HCT116 (cell line): Measurements from ENCODE around the gene PDE1A. TPM values are rescaled to one million over a fixed set of nuclear protein-coding genes. Genes with fewer than 3 reads are reported as not detected.

Experiments
- ATAC-seq: fragments of 200-7000 bp; cut with Tn5 transposase; 2 replicates; pipeline ENCODE4 v1.9.1; 2020; ENCODE audit warnings: mild to moderate bottlenecking, moderate library complexity
- BruUV-seq: library from RNA; stranded (reverse); fragments of 400-500 nt; replicated peaks from 2 replicates; lab custom pipeline; 2021; lab: Mats Ljungman, UMichigan
- CTCF ChIA-PET: fragments of 300-600 bp; sonication (Branson Sonifier 250); formaldehyde crosslinking; loops from one replicate; lab custom pipeline; 2021; ENCODE audit warnings: antibody characterized with exemption; lab: Charles Lee
- POLR2A ChIA-PET: fragments of 300-600, 350-600 bp; sonication (Branson Sonifier 250); formaldehyde crosslinking; loops from one replicate; lab custom pipeline; 2021; ENCODE audit warnings: antibody characterized with exemption; lab: Charles Lee
- RAD21 ChIA-PET, 2 experiments: fragments of 300-600 bp; sonication (Branson Sonifier 250); formaldehyde crosslinking; loops; one replicate each; lab custom pipeline; 2023; ENCODE audit warnings: low total read pairs in 2 of 2; ENCODE audit not compliant: uncharacterized antibody in 2 of 2, unreplicated experiment in 2 of 2, low non-redundant PET in 1 of 2; lab: Charles Lee
- DNase-seq: peaks from one replicate; pipeline ENCODE4 v3.0.0-alpha.2; 2010; ENCODE audit warnings: low read depth, low spot score
- H2AFZ ChIP-seq: fragments of 200-600 bp; shearing (Covaris generic), sonication (generic); 2 replicates; pipeline ENCODE4 v1.6.1; 2017; ENCODE audit warnings: low read depth, mixed run types, mixed read lengths, antibody characterized with exemption, low read length; ENCODE audit not compliant: poor library complexity, severe bottlenecking
- H3K27ac ChIP-seq: 2 replicates; pipeline ENCODE4 v1.5.1; 2012; ENCODE audit warnings: low read depth, low read length
- H3K27me3 ChIP-seq: fragments of 200-600 bp; sonication (generic); 2 replicates; pipeline ENCODE4 v1.6.1; 2016; ENCODE audit warnings: mixed run types, low read length, mixed read lengths; ENCODE audit not compliant: insufficient read depth
- H3K36me3 ChIP-seq, 2 experiments: fragments of 200-500 bp in 1 of 2; fragments of 200-600 bp in 1 of 2; sonication (Bioruptor generic) in 1 of 2; sonication (generic) in 1 of 2; 2 replicates each; pipeline versions ENCODE4 v1.5.1 to v1.6.1; 2014 to 2016; ENCODE audit warnings: low read length in 2 of 2, inconsistent platforms in 1 of 2, mixed read lengths in 1 of 2, mixed run types in 1 of 2; ENCODE audit not compliant: insufficient read depth in 2 of 2, control insufficient read depth in 1 of 2
- H3K4me1 ChIP-seq, 2 experiments: fragments of 200-600 bp in 1 of 2; sonication (generic) in 1 of 2; 2 replicates each; pipeline versions ENCODE4 v1.5.1 to v1.6.1; 2012 to 2017; ENCODE audit warnings: low read length in 2 of 2, inconsistent platforms in 1 of 2, mild to moderate bottlenecking in 1 of 2, mixed read lengths in 1 of 2, mixed run types in 1 of 2, moderate library complexity in 1 of 2; ENCODE audit not compliant: insufficient read depth in 2 of 2, control insufficient read depth in 1 of 2
- H3K4me2 ChIP-seq: fragments of 200-600 bp; sonication (generic); 2 replicates; pipeline ENCODE4 v1.6.1; 2017; ENCODE audit warnings: mixed run types, low read length, mixed read lengths
- H3K4me3 ChIP-seq, 2 experiments: fragments of 200-600 bp in 1 of 2; sonication (generic) in 1 of 2; replicated peaks in 1 of 2; 2 replicates each; pipeline ENCODE4 v1.5.1; 2011 to 2016; ENCODE audit warnings: low read length in 2 of 2, control low read depth in 1 of 2, low read depth in 1 of 2, mild to moderate bottlenecking in 1 of 2, mixed read lengths in 1 of 2, mixed run types in 1 of 2
- H3K79me2 ChIP-seq: fragments of 200-600 bp; sonication (generic); 2 replicates; pipeline ENCODE4 v1.6.1; 2017; ENCODE audit warnings: mild to moderate bottlenecking, mixed run types, low read length, moderate library complexity, mixed read lengths; ENCODE audit not compliant: insufficient read depth
- H3K9ac ChIP-seq: fragments of 200-600 bp; sonication (generic); 2 replicates; pipeline ENCODE4 v1.6.1; 2016; ENCODE audit warnings: low read length, mixed read lengths
- H3K9me2 ChIP-seq: fragments of 200-600 bp; sonication (generic), shearing (Covaris generic); 2 replicates; pipeline ENCODE4 v1.6.1; 2017; ENCODE audit warnings: mixed run types, mild to moderate bottlenecking, moderate library complexity; ENCODE audit not compliant: insufficient read depth
- H3K9me3 ChIP-seq, 2 experiments: fragments of 200-500 bp in 1 of 2; fragments of 200-600 bp in 1 of 2; sonication (Bioruptor generic) in 1 of 2; sonication (generic) in 1 of 2; 2 replicates each; pipeline ENCODE4 v1.6.1; 2014 to 2017; ENCODE audit warnings: low read length in 2 of 2, mixed read lengths in 2 of 2, inconsistent platforms in 1 of 2, low read depth in 1 of 2, mild to moderate bottlenecking in 1 of 2, mixed run types in 1 of 2, moderate library complexity in 1 of 2; ENCODE audit not compliant: control insufficient read depth in 1 of 2, insufficient read depth in 1 of 2
- H4K20me1 ChIP-seq: fragments of 200-600 bp; sonication (generic), shearing (Covaris generic); 2 replicates; pipeline ENCODE4 v1.6.1; 2017; ENCODE audit warnings: mixed run types, mild to moderate bottlenecking, moderate library complexity; ENCODE audit not compliant: insufficient read depth
- CBX3 ChIP-seq: IDR thresholded peaks from 2 replicates; pipeline ENCODE4 v1.6.1; 2012; ENCODE audit warnings: low read depth
- CEBPB ChIP-seq: IDR thresholded peaks from 2 replicates; pipeline ENCODE4 v1.6.1; 2012; ENCODE audit warnings: low read depth
- ELF1 ChIP-seq: IDR thresholded peaks from 2 replicates; pipeline ENCODE4 v1.6.1; 2012; ENCODE audit warnings: low read depth, borderline replicate concordance
- EZH2 ChIP-seq: fragments of 200-600 bp; sonication (generic); IDR thresholded peaks from 2 replicates; pipeline ENCODE4 v1.6.1; 2017; ENCODE audit warnings: antibody characterized with exemption, mixed run types
- EZH2phosphoT487 ChIP-seq: fragments of 200-600 bp; IDR thresholded peaks from 2 replicates; pipeline ENCODE4 v1.6.1; 2018; ENCODE audit warnings: antibody characterized with exemption, borderline replicate concordance
- FOSL1 ChIP-seq: IDR thresholded peaks from 2 replicates; pipeline ENCODE4 v1.6.1; 2012; ENCODE audit warnings: low read depth
- JUND ChIP-seq: IDR thresholded peaks from 2 replicates; pipeline ENCODE4 v1.6.1; 2012
- MAX ChIP-seq: IDR thresholded peaks from 2 replicates; pipeline ENCODE4 v1.6.1; 2012
- POLR2AphosphoS5 ChIP-seq: IDR thresholded peaks from 2 replicates; pipeline ENCODE4 v1.6.1; 2011; ENCODE audit warnings: mild to moderate bottlenecking, low read depth, low read length, moderate library complexity
- RAD21 ChIP-seq: IDR thresholded peaks from 2 replicates; pipeline ENCODE4 v1.6.1; 2012; ENCODE audit warnings: low read depth, mild to moderate bottlenecking
- SIN3A ChIP-seq: IDR thresholded peaks from 2 replicates; pipeline ENCODE4 v1.6.1; 2012; ENCODE audit warnings: low read depth
- SP1 ChIP-seq: IDR thresholded peaks from 2 replicates; pipeline ENCODE4 v1.6.1; 2012; ENCODE audit warnings: low read depth
- SRF ChIP-seq: IDR thresholded peaks from 2 replicates; pipeline ENCODE4 v1.6.1; 2012; ENCODE audit warnings: low read depth
- YY1 ChIP-seq: IDR thresholded peaks from 2 replicates; pipeline ENCODE4 v1.6.1; 2011; ENCODE audit warnings: low read length, low read depth, moderate library complexity, mild to moderate bottlenecking; ENCODE audit not compliant: insufficient replicate concordance; ENCODE audit errors: extremely low read depth
- ZBTB33 ChIP-seq: IDR thresholded peaks from 2 replicates; pipeline ENCODE4 v1.6.1; 2011; ENCODE audit warnings: mild to moderate bottlenecking, low read length, moderate library complexity; ENCODE audit not compliant: insufficient replicate concordance; ENCODE audit errors: extremely low read depth
- ZFX ChIP-seq: fragments of 450-650 bp; IDR thresholded peaks from 2 replicates; pipeline ENCODE4 v1.6.1; 2017
- ZNF274 ChIP-seq: fragments of 200-500 bp; sonication (Bioruptor generic); IDR thresholded peaks from 2 replicates; pipeline ENCODE4 v1.6.1; 2014; ENCODE audit warnings: mild to moderate bottlenecking, low read depth, low read length, inconsistent platforms
- intact Hi-C: fragments of 100-400 bp; cut with micrococcal nuclease; formaldehyde crosslinking; loops from 2 replicates; pipeline ENCODE4 v1.10.0; 2022
- total RNA-seq: library from RNA; stranded (reverse); gene quantifications from one replicate; pipeline ENCODE4 v1.2.1, GENCODE V29; 2021; ENCODE audit not compliant: unreplicated experiment

Gene PDE1A
- total RNA-seq, 1 experiment from 2014 or later: 0.12 TPM

- Histone ChIP-seq H3K27ac (no peak overlapping the region), H2AFZ (no peak overlapping the region), H3K4me1 (no peaks in the 10 kb centered on the region), H3K79me2 (no peaks in the 10 kb centered on the region), H3K9me3 (no peaks in the 10 kb centered on the region), H4K20me1 (no peaks in the 10 kb centered on the region), H3K4me3 (no peak overlapping the region)
- RAD21 ChIA-PET: no interaction called here
- ATAC-seq: no peak
- DNase-seq: no peak
- POLR2A ChIA-PET: no interaction called here
- CTCF ChIA-PET: interaction anchor here (1.5 kb wide), 1 partner anchor 13 kb away, joined by 8 read pairs; no protein-coding TSS in a partner anchor
- no TSS peak for BruUV-seq
- TF ChIP-seq CBX3: no peak
- TF ChIP-seq EZH2: no peak
- TF ChIP-seq ZNF274: no peak
- no peak for TF ChIP-seq ELF1
- no peak for TF ChIP-seq SRF
- no peak for TF ChIP-seq ZFX
- TF ChIP-seq POLR2AphosphoS5: no peak
- TF ChIP-seq JUND: no peak
- TF ChIP-seq CEBPB: no peak
- TF ChIP-seq SIN3A: no peak
- no peak for TF ChIP-seq EZH2phosphoT487
- no peak for TF ChIP-seq SP1
- no peak for TF ChIP-seq FOSL1
- TF ChIP-seq YY1: no peak
- TF ChIP-seq RAD21: no peak
- TF ChIP-seq MAX: no peak
- no peak for TF ChIP-seq ZBTB33
- TF ChIP-seq, all 23 proteins: peak for 0
- Histone ChIP-seq H3K4me2 (no peak overlapping the region), H3K27me3 (no peaks in the 10 kb centered on the region), H3K36me3 (no peaks in the 10 kb centered on the region), H3K9me2 (0 out of 2 replicates have a peak, but pooled peaks cover 5% of the 10 kb centered on the region), H3K9ac (no peak overlapping the region)
- intact Hi-C loops: no loop called here
Measured at GRCh38 chr2:182228073-182228473, 198.8 kb downstream of the PDE1A start.
